GM19351 (cell line): ENCODE data around the gene CR1.
"Not testable (repeated sequence)": the region's sequence is repeated elsewhere in the genome, so short reads cannot be mapped to it uniquely, and the experiment has no call there.

ENCODE experiments used
- ATAC-seq: cut with Tn5 transposase; IDR thresholded peaks from one replicate; pipeline ENCODE4 v1.9.1; 2021; ENCODE audit warnings: mild to moderate bottlenecking, moderate library complexity; ENCODE audit not compliant: unreplicated experiment

Gene CR1

GRCh38 chr1:207669528-207670009, 173.6 kb downstream of the CR1 start:
- ATAC-seq, result no peak

GRCh38 chr1:207670192-207670591, 174.2 kb downstream of the CR1 start:
- ATAC-seq, result peak; percentile 83

- ATAC-seq, result no peak
These were observed 175.0 kb downstream of the CR1 start for GRCh38 chr1:207670997-207671396.

GRCh38 chr1:207672522-207673130, 176.7 kb downstream of the CR1 start:
- no peak for ATAC-seq

- ATAC-seq, result no peak
These were observed 177.4 kb downstream of the CR1 start for GRCh38 chr1:207673399-207673798.

- ATAC-seq, result no peak
These were observed 180.2 kb downstream of the CR1 start for GRCh38 chr1:207676153-207676552.

GRCh38 chr1:207680590-207681388, 184.8 kb downstream of the CR1 start:
- not testable (repeated sequence) for ATAC-seq

- ATAC-seq, result not testable (repeated sequence)
These were observed 187.0 kb downstream of the CR1 start for GRCh38 chr1:207682872-207683434.

GRCh38 chr1:207690551-207690950, 194.6 kb downstream of the CR1 start:
- not testable (repeated sequence) for ATAC-seq

- no peak for ATAC-seq
These were observed 195.1 kb downstream of the CR1 start for GRCh38 chr1:207691010-207691409.
